ENCODE data around the gene PPP1R15A.

PPP1R15A gene

GRCh38 chr19:48921721-48922500, 49.7 kb downstream of the PPP1R15A start:
- ChIA-PET CTCF (no interaction called here), POLR2A (no interaction called here)
- no peak for DNase-seq (ENCODE audit: low read depth, low spot score)
- H3K4me3 ChIP-seq (ENCODE audit: low read depth, low read length): no peak overlapping the region
- TF ChIP-seq CTCF (IDR thresholded peaks at IDR 0.05; ENCODE audit: insufficient read depth, low read length, missing control alignments): no peak

DNA sequence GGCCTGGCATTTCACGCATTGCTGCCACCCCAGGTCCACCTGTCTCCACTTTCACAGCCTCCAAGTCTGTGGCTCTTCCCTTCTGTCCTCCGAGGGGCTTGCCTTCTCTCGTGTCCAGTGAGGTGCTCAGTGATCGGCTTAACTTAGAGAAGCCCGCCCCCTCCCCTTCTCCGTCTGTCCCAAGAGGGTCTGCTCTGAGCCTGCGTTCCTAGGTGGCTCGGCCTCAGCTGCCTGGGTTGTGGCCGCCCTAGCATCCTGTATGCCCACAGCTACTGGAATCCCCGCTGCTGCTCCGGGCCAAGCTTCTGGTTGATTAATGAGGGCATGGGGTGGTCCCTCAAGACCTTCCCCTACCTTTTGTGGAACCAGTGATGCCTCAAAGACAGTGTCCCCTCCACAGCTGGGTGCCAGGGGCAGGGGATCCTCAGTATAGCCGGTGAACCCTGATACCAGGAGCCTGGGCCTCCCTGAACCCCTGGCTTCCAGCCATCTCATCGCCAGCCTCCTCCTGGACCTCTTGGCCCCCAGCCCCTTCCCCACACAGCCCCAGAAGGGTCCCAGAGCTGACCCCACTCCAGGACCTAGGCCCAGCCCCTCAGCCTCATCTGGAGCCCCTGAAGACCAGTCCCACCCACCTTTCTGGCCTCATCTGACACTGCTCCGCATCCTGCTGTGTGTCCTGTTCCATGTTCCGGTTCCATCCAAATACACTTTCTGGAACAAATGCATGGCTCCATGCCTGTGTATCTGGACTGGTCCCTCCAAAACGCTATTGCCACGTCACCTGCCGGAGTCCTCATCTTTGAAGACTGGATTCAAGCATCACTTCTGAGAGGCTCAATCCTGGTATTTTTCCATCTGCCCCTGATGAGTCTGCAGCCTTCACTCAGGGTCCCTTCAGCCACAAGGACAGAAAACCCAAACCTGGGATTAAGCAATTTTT, 50.6 kb downstream of the PPP1R15A start:
- no peak for TF ChIP-seq CTCF (IDR thresholded peaks at IDR 0.05; ENCODE audit: insufficient read depth, low read length, missing control alignments)
- ChIA-PET POLR2A (no interaction called here), CTCF (interaction anchor here (1.5 kb wide), 1 partner anchor 70 kb away, joined by 3 read pairs; the partner anchor contains the start of genes GYS1 and RUVBL2)
- no peak overlapping the region for H3K4me3 ChIP-seq (ENCODE audit: low read depth, low read length)
- no peak for DNase-seq (ENCODE audit: low read depth, low spot score)

GRCh38 chr19:48925240-48925843, 53.1 kb downstream of the PPP1R15A start:
- no peak overlapping the region for H3K4me3 ChIP-seq (ENCODE audit: low read depth, low read length)
- no peak for TF ChIP-seq CTCF (IDR thresholded peaks at IDR 0.05; ENCODE audit: insufficient read depth, low read length, missing control alignments)
- CTCF ChIA-PET: interaction anchor here (1.1 kb wide), 1 partner anchor 45 kb away, joined by 3 read pairs; no protein-coding TSS in a partner anchor
- DNase-seq (ENCODE audit: low read depth, low spot score): peak; percentile 73
- POLR2A ChIA-PET: interaction anchor here (0.5 to 2.1 kb wide), 10 partner anchors 21 to 51 kb away, joined by 3 to 9 read pairs (median 4); partner anchors contain the start of genes BAX and NUCB1
